ENCODE results near the gene IDH3A. TPM values are rescaled to one million over a fixed set of nuclear protein-coding genes. Genes with fewer than 3 reads are reported as not detected.

Gene IDH3A
- total RNA-seq, 1 experiment from 2014 or later: 111 TPM

GRCh38 chr15:78168608-78169007 lies 19.4 kb downstream of the IDH3A start:
- Mint-ChIP-seq H3K27me3 (ENCODE audit: unreplicated experiment) (no peaks in the 10 kb centered on the region), H3K36me3 (ENCODE audit: insufficient read depth, unreplicated experiment) (peaks cover 19% of the 10 kb centered on the region), H3K27ac (ENCODE audit: unreplicated experiment) (no peak overlapping the region), H3K4me3 (ENCODE audit: low read depth, unreplicated experiment) (no peak overlapping the region), H3K4me1 (ENCODE audit: low read depth, unreplicated experiment) (no peaks in the 10 kb centered on the region), H3K9me3 (ENCODE audit: low read depth, unreplicated experiment) (no peaks in the 10 kb centered on the region)
- no TSS peak for BruUV-seq (replicated peaks)
- no peak for TF ChIP-seq CTCF (IDR thresholded peaks at IDR 0.05; ENCODE audit: unreplicated experiment)
- CTCF ChIA-PET: no interaction called here
- intact Hi-C loops (cut with micrococcal nuclease; ENCODE audit: unreplicated experiment): no loop called here
- DNase-seq: no peak

GRCh38 chr15:78170848-78171773 lies 21.9 kb downstream of the IDH3A start:
- Mint-ChIP-seq H3K36me3 (ENCODE audit: insufficient read depth, unreplicated experiment) (peaks cover 9% of the 10 kb centered on the region), H3K4me1 (ENCODE audit: low read depth, unreplicated experiment) (no peaks in the 10 kb centered on the region), H3K4me3 (ENCODE audit: low read depth, unreplicated experiment) (no peak overlapping the region), H3K9me3 (ENCODE audit: low read depth, unreplicated experiment) (no peaks in the 10 kb centered on the region), H3K27ac (ENCODE audit: unreplicated experiment) (no peak overlapping the region), H3K27me3 (ENCODE audit: unreplicated experiment) (no peaks in the 10 kb centered on the region)
- intact Hi-C loops (cut with micrococcal nuclease; ENCODE audit: unreplicated experiment): no loop called here
- DNase-seq: no peak
- no peak for TF ChIP-seq CTCF (IDR thresholded peaks at IDR 0.05; ENCODE audit: unreplicated experiment)
- BruUV-seq (replicated peaks): no TSS peak
- CTCF ChIA-PET: interaction anchor here (0.6 kb wide), 1 partner anchor 37 kb away, joined by 3 read pairs; no protein-coding TSS in a partner anchor

GRCh38 chr15:78171864-78172472 lies 22.8 kb downstream of the IDH3A start:
- no peaks in the 10 kb centered on the region for H3K9me3 Mint-ChIP-seq (ENCODE audit: low read depth, unreplicated experiment)
- no peaks in the 10 kb centered on the region for H3K27me3 Mint-ChIP-seq (ENCODE audit: unreplicated experiment)
- H3K4me1 Mint-ChIP-seq (ENCODE audit: low read depth, unreplicated experiment): no peaks in the 10 kb centered on the region
- no TSS peak for BruUV-seq (replicated peaks)
- H3K4me3 Mint-ChIP-seq (ENCODE audit: low read depth, unreplicated experiment): no peak overlapping the region
- intact Hi-C loops (cut with micrococcal nuclease; ENCODE audit: unreplicated experiment): no loop called here
- H3K27ac Mint-ChIP-seq (ENCODE audit: unreplicated experiment): no peak overlapping the region
- CTCF ChIA-PET: interaction anchor here (0.6 to 1.0 kb wide), 2 partner anchors 64 to 549 kb away, joined by 3 read pairs; no protein-coding TSS in a partner anchor
- peaks cover 7% of the 10 kb centered on the region for H3K36me3 Mint-ChIP-seq (ENCODE audit: insufficient read depth, unreplicated experiment)
- TF ChIP-seq CTCF (IDR thresholded peaks at IDR 0.05; ENCODE audit: unreplicated experiment): no peak
- no peak for DNase-seq

- H3K36me3 Mint-ChIP-seq (ENCODE audit: insufficient read depth, unreplicated experiment): no peaks in the 10 kb centered on the region
- BruUV-seq (replicated peaks): no TSS peak
- no peaks in the 10 kb centered on the region for H3K4me1 Mint-ChIP-seq (ENCODE audit: low read depth, unreplicated experiment)
- H3K9me3 Mint-ChIP-seq (ENCODE audit: low read depth, unreplicated experiment): no peaks in the 10 kb centered on the region
- CTCF ChIA-PET: no interaction called here
- no peak for DNase-seq
- no peak overlapping the region for H3K4me3 Mint-ChIP-seq (ENCODE audit: low read depth, unreplicated experiment)
- no peak overlapping the region for H3K27ac Mint-ChIP-seq (ENCODE audit: unreplicated experiment)
- TF ChIP-seq CTCF (IDR thresholded peaks at IDR 0.05; ENCODE audit: unreplicated experiment): no peak
- intact Hi-C loops (cut with micrococcal nuclease; ENCODE audit: unreplicated experiment): no loop called here
- H3K27me3 Mint-ChIP-seq (ENCODE audit: unreplicated experiment): no peaks in the 10 kb centered on the region
These were observed 25.2 kb downstream of the IDH3A start for GRCh38 chr15:78174401-78174800.

Data from Calu3 (cell line).